AG04450 (cell line): Measurements from ENCODE around the gene KLHL29. TPM values are rescaled to one million over a fixed set of nuclear protein-coding genes. Genes with fewer than 3 reads are reported as not detected.

ENCODE experiments used
- CTCF ChIA-PET: fragments of 300-600, 350-600 bp; formaldehyde crosslinking; extraction: SDS; loops from one replicate; lab custom pipeline; 2022; ENCODE audit warnings: antibody characterized with exemption, inconsistent platforms; lab: Charles Lee
- POLR2A ChIA-PET: fragments of 350-600 bp; formaldehyde crosslinking; extraction: SDS; loops from one replicate; lab custom pipeline; 2021; ENCODE audit warnings: antibody characterized with exemption, inconsistent platforms; lab: Yijun Ruan, JAX
- DNase-seq: peaks from one replicate; pipeline ENCODE4 v3.0.0-alpha.2; 2011; ENCODE audit warnings: low read depth, low spot score
- H3K27ac ChIP-seq: one replicate; pipeline ENCODE4 v1.5.1; 2012; ENCODE audit warnings: low read depth, low read length, control low read depth
- H3K27me3 ChIP-seq: one replicate; pipeline ENCODE4 v1.6.0; 2012; ENCODE audit warnings: low read length; ENCODE audit not compliant: control insufficient read depth, insufficient read depth
- H3K4me3 ChIP-seq: 2 replicates; pipeline ENCODE4 v1.5.1; 2011; ENCODE audit warnings: mild to moderate bottlenecking, low read depth, low read length, control low read depth
- H3K9me3 ChIP-seq: 2 replicates; pipeline ENCODE4 v1.5.1; 2012; ENCODE audit warnings: low read length; ENCODE audit not compliant: control insufficient read depth, insufficient read depth
- CTCF ChIP-seq: IDR thresholded peaks from 2 replicates; pipeline ENCODE4 v1.5.1; 2011; ENCODE audit warnings: low read depth, low read length, control low read depth, inconsistent platforms
- polyA plus RNA-seq: library from polyadenylated mRNA; depleted of rRNA; stranded (reverse); fragments of >200 nt; gene quantifications from 2 replicates; pipeline ENCODE4 v1.2.3, GENCODE V29; 2011

KLHL29 gene
- polyA plus RNA-seq, 1 experiment = 3.6 TPM

DNA sequence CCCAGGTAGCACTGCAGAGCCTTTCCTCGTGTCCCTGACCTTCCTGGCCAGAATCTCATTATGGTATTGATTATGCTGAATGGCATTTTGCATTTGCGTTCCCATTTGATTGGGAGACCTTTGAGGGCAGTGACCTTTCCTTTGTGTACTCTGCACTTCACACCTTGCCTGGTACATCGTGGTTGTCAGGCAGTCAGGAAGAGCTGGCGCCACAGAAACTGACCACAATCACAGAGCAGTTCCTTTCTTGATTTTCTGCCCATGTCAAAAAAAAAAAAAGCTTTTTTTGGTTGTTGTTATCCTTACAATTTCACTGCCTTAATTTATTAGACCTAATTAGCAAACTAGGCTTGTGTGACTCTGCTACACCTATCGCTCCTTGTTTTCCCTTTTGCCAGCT, 8.9 kb upstream of the KLHL29 start:
- Histone ChIP-seq H3K4me3 (no peak overlapping the region), H3K27ac (no peak overlapping the region), H3K27me3 (peaks cover 18% of the 10 kb centered on the region), H3K9me3 (no peaks in the 10 kb centered on the region)
- CTCF ChIA-PET = no interaction called here
- POLR2A ChIA-PET = no interaction called here
- TF ChIP-seq CTCF = no peak
- DNase-seq = no peak

- DNase-seq = no peak
- H3K27me3 ChIP-seq = peaks cover 15% of the 10 kb centered on the region
- TF ChIP-seq CTCF = no peak
- H3K27ac ChIP-seq = no peak overlapping the region
- POLR2A ChIA-PET = no interaction called here
- no peaks in the 10 kb centered on the region for H3K9me3 ChIP-seq
- CTCF ChIA-PET = no interaction called here
- no peak overlapping the region for H3K4me3 ChIP-seq
These were observed 8.0 kb upstream of the KLHL29 start for GRCh38 chr2:23376972-23377371.

- no peaks in the 10 kb centered on the region for H3K9me3 ChIP-seq
- no peak overlapping the region for H3K4me3 ChIP-seq
- POLR2A ChIA-PET = no interaction called here
- TF ChIP-seq CTCF = no peak
- no peak for DNase-seq
- H3K27me3 ChIP-seq = peaks cover 13% of the 10 kb centered on the region
- H3K27ac ChIP-seq = no peak overlapping the region
- CTCF ChIA-PET = no interaction called here
These were observed 7.2 kb upstream of the KLHL29 start for GRCh38 chr2:23377771-23378170.

- H3K9me3 ChIP-seq = no peaks in the 10 kb centered on the region
- H3K27ac ChIP-seq = no peak overlapping the region
- no peak for DNase-seq
- TF ChIP-seq CTCF = no peak
- H3K27me3 ChIP-seq = peaks cover 13% of the 10 kb centered on the region
- POLR2A ChIA-PET = no interaction called here
- H3K4me3 ChIP-seq = no peak overlapping the region
- CTCF ChIA-PET = no interaction called here
These were observed 6.5 kb upstream of the KLHL29 start for GRCh38 chr2:23378496-23378895.

DNA sequence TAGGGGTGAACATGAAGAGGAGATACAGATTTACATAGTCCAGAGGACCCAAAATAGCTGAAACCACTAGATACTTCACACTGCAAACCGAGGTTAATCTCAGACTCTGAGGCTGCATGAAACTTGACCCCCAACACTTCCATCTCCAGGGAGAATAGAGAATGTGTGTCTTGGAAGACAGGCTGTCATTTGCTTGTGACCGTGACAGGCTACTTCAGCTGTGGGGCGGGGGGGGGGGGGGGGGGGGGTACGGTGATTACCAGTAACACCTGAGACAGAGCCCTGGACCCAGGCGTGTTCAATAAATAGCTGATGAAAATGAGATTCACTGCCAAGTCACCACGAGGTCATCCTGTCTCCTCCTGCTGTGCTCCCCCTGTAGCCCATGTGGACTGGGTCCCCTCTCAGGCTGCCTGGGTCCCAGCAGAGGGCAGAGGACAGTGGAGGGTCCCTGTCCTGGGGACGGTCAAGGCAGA, 5.7 kb upstream of the KLHL29 start:
- POLR2A ChIA-PET = interaction anchor here (0.7 kb wide), 1 partner anchor 50 kb away, joined by 5 read pairs; no protein-coding TSS in a partner anchor
- TF ChIP-seq CTCF = no peak
- Histone ChIP-seq H3K27me3 (peaks cover 13% of the 10 kb centered on the region), H3K27ac (no peak overlapping the region), H3K9me3 (no peaks in the 10 kb centered on the region), H3K4me3 (no peak overlapping the region)
- CTCF ChIA-PET = interaction anchor here (0.8 kb wide), 1 partner anchor 30 kb away, joined by 3 read pairs; no protein-coding TSS in a partner anchor
- no peak for DNase-seq
